Tibial nerve (tissue), 4 donors: ENCODE measurements around the gene ATP5F1D. TPM values are rescaled to one million over a fixed set of nuclear protein-coding genes. Genes with fewer than 3 reads are reported as not detected.

Experiments used
- DNase-seq, 2 donors: peaks; one replicate each; pipeline ENCODE4 v3.0.0-alpha.2; 2019; ENCODE audit warnings: low spot score in 2 of 2
- H3K27ac ChIP-seq, 4 donors: fragments of 200-600 bp; sonication (generic) in 3 of 4; one replicate each; pipeline ENCODE4 v1.5.1; 2017 to 2019; ENCODE audit warnings: mild to moderate bottlenecking in 1 of 4
- H3K27me3 ChIP-seq, 2 donors: fragments of 200-600 bp; sonication (generic) in 1 of 2; one replicate each; pipeline versions ENCODE4 v1.5.1 to v1.6.0; 2017 to 2019
- H3K36me3 ChIP-seq, 3 donors: fragments of 200-600 bp; sonication (generic); one replicate each; pipeline ENCODE4 v1.5.1; 2018 to 2019
- H3K4me1 ChIP-seq, 4 donors: fragments of 200-600 bp; sonication (generic) in 3 of 4; one replicate each; pipeline ENCODE4 v1.5.1; 2017 to 2019
- H3K4me3 ChIP-seq, 4 donors: fragments of 200-600 bp; sonication (generic) in 3 of 4; one replicate each; pipeline ENCODE4 v1.5.1; 2017 to 2019; ENCODE audit warnings: mild to moderate bottlenecking in 1 of 4, moderate library complexity in 1 of 4
- H3K9me3 ChIP-seq, 4 donors: fragments of 200-600 bp; sonication (generic) in 3 of 4; one replicate each; pipeline ENCODE4 v1.5.1; 2017 to 2019
- EP300 ChIP-seq, 2 donors: sonication (generic); formaldehyde crosslinking; IDR thresholded peaks; one replicate each; pipeline ENCODE4 v1.6.1; 2017; ENCODE audit warnings: antibody characterized with exemption in 2 of 2, mild to moderate bottlenecking in 1 of 2
- POLR2A ChIP-seq, 2 donors: fragments of 450-650 bp; IDR thresholded peaks; one replicate each; pipeline ENCODE4 v1.6.1; 2017; ENCODE audit warnings: antibody characterized with exemption in 2 of 2, mild to moderate bottlenecking in 2 of 2, moderate library complexity in 2 of 2
- WGBS, 2 donors: methylation state at CpG; one replicate each; pipeline ENCODE4 v1.1.5; 2018; 5-methylcytosine and 5-hydroxymethylcytosine counted together
- total RNA-seq, 4 donors: library from RNA; depleted of rRNA; stranded (reverse); fragments of >200 nt; gene quantifications; one replicate each; pipeline ENCODE4 v1.1.0, GENCODE V29; 2016
- TF ChIP-seq, protein P1 (sequence below), 5 experiments: fragments of 200-600 bp in 3 of 5; fragments of 450-650 bp in 2 of 5; sonication (generic) in 3 of 5; IDR thresholded peaks; one replicate each; pipeline ENCODE4 v1.5.1; 2016 to 2019; ENCODE audit warnings: antibody characterized with exemption in 5 of 5, mild to moderate bottlenecking in 3 of 5, moderate library complexity in 2 of 5

The ATP5F1D gene
- total RNA-seq, 4 donors from 2014 or later: 67.5 to 140 (median 127) TPM

DNA sequence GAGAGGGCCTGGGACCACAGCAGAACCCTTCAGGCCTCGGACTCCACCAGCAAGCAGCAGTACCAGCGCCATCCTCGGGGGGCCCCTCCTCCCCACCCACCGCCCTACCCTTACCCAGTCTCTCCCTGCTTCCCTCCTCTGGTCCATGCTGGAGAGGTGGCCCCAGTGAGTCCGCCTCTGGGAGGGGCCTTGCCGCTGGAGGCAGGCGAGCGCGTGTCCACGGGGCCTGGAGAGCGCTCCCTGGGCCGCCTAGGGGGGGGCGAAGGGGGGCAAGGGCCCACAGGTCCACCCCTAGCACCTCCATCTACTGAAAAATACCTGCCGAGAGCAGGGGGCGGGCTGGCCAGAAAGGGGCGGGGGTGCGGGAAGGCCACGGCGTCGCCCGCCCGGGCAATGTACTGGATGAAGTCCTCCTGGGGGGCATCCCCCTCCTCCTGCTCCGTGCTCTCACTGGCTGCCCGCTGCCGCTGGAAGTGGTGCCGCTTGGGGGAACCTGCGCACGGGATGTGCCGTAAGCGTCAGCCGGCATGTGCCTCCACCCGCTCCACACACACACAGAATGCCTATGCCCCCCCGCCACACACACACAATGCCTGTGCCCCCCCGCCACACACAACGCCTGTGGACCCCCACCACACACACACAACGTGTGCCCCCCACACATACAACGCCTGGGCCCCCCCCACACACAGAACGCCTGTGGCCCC lies 10.6 kb upstream of the ATP5F1D start:
- Histone ChIP-seq H3K27ac (no peak overlapping the region), H3K27me3 (no peaks in the 10 kb centered on the region), H3K4me1 (peaks cover 0 to 22% (median 7%) of the 10 kb centered on the region in 4 donors), H3K36me3 (peaks cover 0 to 46% (median 6%) of the 10 kb centered on the region in 3 donors), H3K9me3 (no peaks in the 10 kb centered on the region), H3K4me3 (no peak overlapping the region)
- 73 to 78% methylated on average over 35 of the region's 38 CpGs for WGBS, 2 donors
- TF ChIP-seq, protein P1, sequence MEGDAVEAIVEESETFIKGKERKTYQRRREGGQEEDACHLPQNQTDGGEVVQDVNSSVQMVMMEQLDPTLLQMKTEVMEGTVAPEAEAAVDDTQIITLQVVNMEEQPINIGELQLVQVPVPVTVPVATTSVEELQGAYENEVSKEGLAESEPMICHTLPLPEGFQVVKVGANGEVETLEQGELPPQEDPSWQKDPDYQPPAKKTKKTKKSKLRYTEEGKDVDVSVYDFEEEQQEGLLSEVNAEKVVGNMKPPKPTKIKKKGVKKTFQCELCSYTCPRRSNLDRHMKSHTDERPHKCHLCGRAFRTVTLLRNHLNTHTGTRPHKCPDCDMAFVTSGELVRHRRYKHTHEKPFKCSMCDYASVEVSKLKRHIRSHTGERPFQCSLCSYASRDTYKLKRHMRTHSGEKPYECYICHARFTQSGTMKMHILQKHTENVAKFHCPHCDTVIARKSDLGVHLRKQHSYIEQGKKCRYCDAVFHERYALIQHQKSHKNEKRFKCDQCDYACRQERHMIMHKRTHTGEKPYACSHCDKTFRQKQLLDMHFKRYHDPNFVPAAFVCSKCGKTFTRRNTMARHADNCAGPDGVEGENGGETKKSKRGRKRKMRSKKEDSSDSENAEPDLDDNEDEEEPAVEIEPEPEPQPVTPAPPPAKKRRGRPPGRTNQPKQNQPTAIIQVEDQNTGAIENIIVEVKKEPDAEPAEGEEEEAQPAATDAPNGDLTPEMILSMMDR (IDR thresholded peaks at IDR 0.05): no peak
- TF ChIP-seq POLR2A (IDR thresholded peaks at IDR 0.05): no peak
- no peak for TF ChIP-seq EP300 (IDR thresholded peaks at IDR 0.05)
- no peak for DNase-seq

DNA sequence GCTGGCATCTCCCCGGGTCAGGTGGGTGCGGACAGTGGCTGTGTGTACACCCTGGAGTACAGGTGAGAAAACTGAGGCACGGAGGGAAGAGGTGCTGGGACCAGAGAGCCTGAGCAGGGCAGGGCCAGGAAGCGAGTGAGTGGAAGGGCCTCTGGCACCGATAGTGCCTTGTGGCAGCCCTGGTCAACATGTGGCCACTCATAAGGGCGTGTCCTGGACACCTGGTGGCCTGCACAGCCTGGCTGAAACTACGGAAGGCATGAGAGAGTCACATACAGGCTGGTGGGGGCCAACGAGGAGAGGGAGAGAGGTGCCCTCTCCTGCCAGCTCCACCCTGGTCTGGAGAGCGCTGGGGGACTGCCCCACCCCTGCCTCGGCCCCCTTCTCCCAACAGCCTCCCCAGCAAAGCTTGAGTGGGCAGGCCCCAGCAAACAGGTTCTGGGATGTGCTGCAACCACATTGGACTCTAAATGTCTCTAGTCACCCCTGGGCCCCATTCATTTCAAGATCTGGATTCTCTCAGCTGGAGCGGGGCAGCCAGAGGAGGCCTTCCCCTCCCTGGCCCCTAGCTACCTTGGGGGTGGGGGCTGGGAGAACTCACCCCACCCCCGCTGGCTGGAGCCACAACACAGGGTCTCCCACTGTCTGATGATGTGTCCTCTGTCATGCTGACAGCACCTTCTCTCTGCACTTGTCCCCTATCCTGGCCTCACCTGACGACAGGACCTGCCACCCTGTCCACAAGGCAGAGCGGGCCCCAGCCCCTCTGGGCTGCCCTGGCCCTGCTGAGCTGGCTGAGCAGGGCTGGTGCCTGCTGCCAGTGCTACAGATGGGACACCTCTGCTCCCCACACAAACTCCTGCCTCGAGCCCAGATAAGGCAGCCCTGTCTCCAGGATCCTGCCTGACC lies 9.6 kb upstream of the ATP5F1D start:
- H3K36me3 ChIP-seq: peaks cover 0 to 35% (median 6%) of the 10 kb centered on the region in 3 donors
- 84% methylated on average over 15 of the region's 15 CpGs for WGBS, 2 donors
- DNase-seq: no peak
- no peak overlapping the region for H3K4me3 ChIP-seq
- no peaks in the 10 kb centered on the region for H3K27me3 ChIP-seq
- TF ChIP-seq POLR2A (IDR thresholded peaks at IDR 0.05) (no peak), EP300 (IDR thresholded peaks at IDR 0.05) (no peak)
- TF ChIP-seq, protein P1 (IDR thresholded peaks at IDR 0.05): no peak
- peak overlapping the region in 3 of 4 donors; percentile 24 to 69 (median 64) for H3K27ac ChIP-seq
- H3K9me3 ChIP-seq: no peaks in the 10 kb centered on the region
- H3K4me1 ChIP-seq: peaks cover 0 to 32% (median 12%) of the 10 kb centered on the region in 4 donors

DNA sequence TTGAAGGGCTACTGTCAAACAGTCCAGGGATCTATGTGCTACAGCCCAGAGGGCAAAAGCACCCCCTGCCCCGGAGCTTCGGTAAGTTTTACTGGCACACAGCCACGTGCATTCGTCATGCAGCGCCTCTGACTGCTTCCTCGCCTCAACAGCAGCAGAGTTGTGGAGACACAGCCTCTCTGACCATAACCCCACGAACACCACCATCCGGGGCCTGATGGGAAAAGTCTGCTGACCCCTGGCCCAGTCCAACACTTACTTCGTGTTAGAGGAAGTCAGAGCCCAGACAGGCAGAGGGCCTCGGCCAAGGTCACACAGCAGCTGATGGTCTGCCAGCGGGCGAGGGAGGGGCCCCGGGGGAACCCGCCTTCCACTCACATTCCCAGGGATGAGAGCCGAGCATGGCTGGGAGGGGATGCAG lies 8.9 kb upstream of the ATP5F1D start:
- H3K27me3 ChIP-seq: no peaks in the 10 kb centered on the region
- TF ChIP-seq EP300 (IDR thresholded peaks at IDR 0.05): no peak
- TF ChIP-seq POLR2A (IDR thresholded peaks at IDR 0.05): no peak
- TF ChIP-seq, protein P1 (IDR thresholded peaks at IDR 0.05): no peak

DNA sequence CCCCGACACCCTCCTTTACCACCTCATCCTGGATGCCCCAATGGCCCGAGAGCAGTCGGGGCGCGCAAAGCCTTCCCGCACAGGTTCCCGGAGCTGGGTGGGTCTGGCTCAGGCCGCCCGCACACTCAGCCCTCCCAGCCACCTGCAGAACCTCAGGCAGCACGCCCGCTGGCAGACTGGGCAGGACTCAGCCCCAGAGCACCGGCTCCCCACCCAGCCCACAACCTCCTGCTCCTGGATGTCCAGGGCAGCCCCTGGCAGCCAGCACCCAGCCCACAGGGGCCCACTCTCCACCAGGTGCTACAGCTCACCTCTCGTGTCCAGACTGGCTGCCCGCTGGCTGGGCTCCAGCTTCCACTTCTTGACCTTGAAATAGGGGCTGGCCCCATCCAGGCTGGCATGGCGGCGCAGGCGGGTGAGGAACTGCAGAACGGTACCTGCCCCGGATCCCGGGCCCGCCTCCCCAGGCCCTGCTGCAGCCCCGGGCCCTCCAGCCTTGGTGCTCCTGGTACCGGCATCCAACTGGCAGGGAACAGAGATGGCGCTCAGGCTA lies 8.4 kb upstream of the ATP5F1D start:
- Histone ChIP-seq H3K9me3 (no peaks in the 10 kb centered on the region), H3K4me1 (peaks cover 0 to 41% (median 19%) of the 10 kb centered on the region in 4 donors), H3K27ac (peak overlapping the region in 2 of 4 donors; percentile 64 to 69), H3K36me3 (peaks cover 0 to 23% (median 0%) of the 10 kb centered on the region in 3 donors), H3K4me3 (no peak overlapping the region), H3K27me3 (no peaks in the 10 kb centered on the region)
- WGBS, 2 donors: 77 to 90% methylated on average over 22 to 23 of the region's 24 CpGs
- TF ChIP-seq, protein P1 (IDR thresholded peaks at IDR 0.05): no peak
- no peak for TF ChIP-seq EP300 (IDR thresholded peaks at IDR 0.05)
- TF ChIP-seq POLR2A (IDR thresholded peaks at IDR 0.05): no peak
- DNase-seq: no peak

More for the DNA sequence above, 8.9 kb upstream of the ATP5F1D start:
- WGBS, 2 donors: 13 to 22% methylated on average over 9 to 14 of the region's 15 CpGs
- peaks cover 0 to 28% (median 0%) of the 10 kb centered on the region in 3 donors for H3K36me3 ChIP-seq
- peaks cover 0 to 38% (median 18%) of the 10 kb centered on the region in 4 donors for H3K4me1 ChIP-seq
- peak overlapping the region in 3 of 4 donors; percentile 24 to 69 (median 64) for H3K27ac ChIP-seq
- H3K9me3 ChIP-seq: no peaks in the 10 kb centered on the region
- no peak overlapping the region for H3K4me3 ChIP-seq
- no peak for DNase-seq
